HG03039 (cell line): Measurements from ENCODE around the gene PCDHGC3.

Experiments used
- ATAC-seq: cut with Tn5 transposase; IDR thresholded peaks from one replicate; pipeline ENCODE4 v1.9.1; 2021; ENCODE audit warnings: mild to moderate bottlenecking, moderate library complexity; ENCODE audit not compliant: unreplicated experiment

Gene PCDHGC3

DNA sequence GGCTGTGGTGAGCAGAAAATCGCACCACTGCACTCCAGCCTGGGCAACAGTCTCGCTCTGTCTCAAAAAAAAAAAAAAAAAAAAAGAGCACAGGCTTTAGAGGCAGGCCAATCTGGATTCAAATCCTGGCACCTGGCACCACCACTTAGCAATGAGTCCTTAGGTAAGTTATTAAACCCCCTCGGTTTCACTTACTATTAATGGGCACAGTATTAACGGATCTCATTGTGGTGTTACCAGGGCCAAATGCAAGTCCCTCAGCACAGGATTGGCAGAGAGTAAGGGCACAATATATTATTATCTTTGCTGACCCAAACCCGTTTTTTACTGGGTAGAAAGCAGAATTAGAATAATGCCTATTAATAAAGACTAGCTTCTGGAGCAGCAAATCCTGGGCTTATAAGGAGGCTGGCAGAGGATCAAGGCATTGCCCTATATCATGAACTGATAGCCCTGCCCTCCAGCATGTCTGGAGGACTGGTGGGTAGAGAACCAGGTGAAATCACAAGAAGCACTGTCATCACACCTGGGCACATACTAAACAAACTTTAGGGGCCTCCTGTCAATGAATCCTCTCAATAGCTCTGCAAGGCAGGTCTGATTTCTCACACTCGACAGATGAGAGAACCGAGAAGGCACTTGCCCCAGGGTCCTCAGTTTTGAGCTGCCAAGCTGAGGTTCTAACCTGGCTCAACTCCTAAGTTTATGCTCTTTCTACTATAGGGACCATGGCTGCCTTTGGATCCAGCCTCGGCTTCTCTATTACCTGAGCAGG is 30.8 kb downstream of the PCDHGC3 start:
- ATAC-seq: no peak

DNA sequence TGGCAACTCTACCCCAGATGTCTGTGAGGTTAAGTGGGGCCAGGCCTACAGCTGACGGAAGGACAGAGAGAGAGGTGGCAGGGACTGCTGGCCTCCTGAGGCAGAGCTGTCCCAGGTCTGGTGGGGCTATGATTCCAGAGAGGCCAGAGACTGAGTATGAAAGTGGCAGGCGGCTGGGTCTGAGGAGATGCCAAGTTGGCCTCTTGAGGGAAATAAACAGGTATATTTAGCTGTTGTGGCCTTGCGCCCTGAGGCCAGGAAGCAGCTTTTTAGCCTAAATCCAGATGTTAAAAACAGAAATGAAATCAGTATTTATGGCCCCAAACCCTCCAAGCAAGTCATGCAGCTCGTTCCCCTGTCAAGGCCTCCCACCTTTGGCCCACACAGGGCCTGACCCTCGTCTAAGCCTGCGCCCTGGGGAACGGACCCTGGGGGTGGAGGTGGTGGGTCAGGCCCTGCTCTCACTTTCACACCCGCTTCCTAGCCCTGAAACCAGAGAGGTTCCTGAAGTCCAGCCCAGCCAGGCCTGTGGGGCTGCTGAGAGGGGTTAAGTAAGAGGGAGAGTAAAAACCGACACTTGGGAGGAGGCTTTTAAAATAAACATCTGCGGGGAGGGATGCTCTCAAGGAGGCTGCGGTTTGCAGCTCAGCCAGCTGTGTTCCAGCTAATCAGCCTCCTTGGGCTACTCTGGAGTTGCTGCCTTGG is 31.8 kb downstream of the PCDHGC3 start:
- ATAC-seq: peak; percentile 25

DNA sequence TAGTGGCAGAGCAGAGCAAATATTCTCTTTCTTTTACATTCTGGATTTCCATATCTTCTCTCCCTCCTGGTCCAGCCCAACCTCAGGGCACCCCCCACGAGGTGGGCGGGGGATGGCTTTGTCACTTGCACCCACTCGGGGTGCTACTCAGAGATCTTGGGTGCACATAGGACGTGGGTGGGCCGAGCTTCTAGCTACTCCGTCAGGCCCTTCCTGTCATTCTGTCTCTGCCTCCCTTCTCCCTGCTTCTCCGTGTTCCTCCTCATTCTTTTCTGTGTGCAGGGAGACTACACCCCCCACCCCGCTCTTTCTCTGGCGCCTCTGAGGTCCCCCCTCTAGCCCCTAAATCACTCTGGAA is 32.7 kb downstream of the PCDHGC3 start:
- no peak for ATAC-seq

DNA sequence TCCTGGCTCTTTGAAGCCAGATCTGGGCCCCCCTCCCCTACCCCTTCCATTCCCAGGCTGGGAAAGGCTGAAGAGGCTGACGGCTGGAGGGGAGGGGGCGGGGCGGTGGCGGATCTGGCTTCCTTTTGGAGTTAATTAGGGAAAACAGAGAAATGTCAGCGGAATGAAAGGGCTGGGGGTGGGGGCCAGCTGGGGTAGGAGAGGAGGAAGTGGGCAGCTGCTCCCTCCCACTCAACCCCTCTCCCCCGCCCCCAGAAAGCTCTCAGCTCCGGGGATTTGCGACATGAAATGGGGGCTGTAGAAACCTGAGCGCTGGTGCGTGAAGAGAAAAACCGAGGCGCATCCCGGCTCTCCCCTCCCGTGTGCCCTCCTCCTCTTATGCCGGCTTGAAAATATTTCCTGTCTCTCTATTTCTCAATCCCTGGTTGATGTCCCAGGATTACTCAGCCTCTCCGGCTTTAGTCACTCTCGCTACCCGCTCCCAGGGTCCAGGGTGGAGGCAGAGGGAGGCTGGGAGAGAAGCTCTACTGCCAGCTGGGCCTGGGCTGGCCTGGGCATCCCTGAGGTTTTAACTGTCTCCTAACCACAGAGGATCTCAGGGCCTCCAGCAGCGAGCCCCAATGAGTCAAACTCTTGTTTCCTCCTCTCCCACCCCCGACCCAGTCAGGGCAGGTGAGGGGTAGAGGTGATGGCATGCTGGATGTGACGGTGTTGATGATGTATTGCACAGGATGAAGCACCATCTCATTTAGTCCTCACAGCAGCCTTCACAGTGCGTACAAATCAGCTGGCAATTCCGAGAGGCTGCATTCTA is 33.2 kb downstream of the PCDHGC3 start:
- ATAC-seq: no peak

DNA sequence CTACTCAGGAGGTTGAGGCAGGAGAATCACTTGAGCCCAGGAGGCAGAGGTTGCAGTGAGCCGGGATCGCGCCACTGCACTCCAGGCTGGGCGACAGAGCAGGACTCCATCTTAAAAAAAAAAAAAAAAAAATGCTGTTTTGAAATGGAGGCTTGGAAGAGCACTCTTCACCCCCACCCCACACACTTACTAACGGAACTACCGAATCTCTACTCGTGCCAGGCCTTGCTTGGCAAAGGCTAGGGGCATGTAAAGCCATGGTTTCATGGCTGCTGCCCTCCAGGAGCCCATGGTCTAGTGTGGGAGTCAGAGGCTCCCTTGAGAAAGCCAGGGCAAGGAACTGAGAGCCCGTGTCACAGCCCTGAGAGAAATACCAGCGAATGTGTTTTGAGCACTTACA is 34.4 kb downstream of the PCDHGC3 start:
- no peak for ATAC-seq

DNA sequence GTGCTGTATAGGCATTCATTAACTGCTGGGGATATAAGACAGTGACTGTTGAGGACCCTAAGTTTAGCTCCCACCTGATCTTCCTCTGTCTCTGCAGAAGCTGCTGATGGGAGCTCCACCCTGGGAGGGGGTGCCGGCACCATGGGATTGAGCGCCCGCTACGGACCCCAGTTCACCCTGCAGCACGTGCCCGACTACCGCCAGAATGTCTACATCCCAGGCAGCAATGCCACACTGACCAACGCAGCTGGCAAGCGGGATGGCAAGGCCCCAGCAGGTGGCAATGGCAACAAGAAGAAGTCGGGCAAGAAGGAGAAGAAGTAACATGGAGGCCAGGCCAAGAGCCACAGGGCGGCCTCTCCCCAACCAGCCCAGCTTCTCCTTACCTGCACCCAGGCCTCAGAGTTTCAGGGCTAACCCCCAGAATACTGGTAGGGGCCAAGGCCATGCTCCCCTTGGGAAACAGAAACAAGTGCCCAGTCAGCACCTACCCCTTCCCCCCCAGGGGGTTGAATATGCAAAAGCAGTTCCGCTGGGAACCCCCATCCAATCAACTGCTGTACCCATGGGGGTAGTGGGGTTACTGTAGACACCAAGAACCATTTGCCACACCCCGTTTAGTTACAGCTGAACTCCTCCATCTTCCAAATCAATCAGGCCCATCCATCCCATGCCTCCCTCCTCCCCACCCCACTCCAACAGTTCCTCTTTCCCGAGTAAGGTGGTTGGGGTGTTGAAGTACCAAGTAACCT is 35.3 kb downstream of the PCDHGC3 start:
- peak; percentile 30 for ATAC-seq

DNA sequence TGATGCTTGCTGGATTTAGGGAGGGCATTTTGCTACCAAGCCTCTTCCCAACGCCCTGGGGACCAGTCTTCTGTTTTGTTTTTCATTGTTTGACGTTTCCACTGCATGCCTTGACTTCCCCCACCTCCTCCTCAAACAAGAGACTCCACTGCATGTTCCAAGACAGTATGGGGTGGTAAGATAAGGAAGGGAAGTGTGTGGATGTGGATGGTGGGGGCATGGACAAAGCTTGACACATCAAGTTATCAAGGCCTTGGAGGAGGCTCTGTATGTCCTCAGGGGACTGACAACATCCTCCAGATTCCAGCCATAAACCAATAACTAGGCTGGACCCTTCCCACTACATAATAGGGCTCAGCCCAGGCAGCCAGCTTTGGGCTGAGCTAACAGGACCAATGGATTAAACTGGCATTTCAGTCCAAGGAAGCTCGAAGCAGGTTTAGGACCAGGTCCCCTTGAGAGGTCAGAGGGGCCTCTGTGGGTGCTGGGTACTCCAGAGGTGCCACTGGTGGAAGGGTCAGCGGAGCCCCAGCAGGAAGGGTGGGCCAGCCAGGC is 36.1 kb downstream of the PCDHGC3 start:
- ATAC-seq: no peak

DNA sequence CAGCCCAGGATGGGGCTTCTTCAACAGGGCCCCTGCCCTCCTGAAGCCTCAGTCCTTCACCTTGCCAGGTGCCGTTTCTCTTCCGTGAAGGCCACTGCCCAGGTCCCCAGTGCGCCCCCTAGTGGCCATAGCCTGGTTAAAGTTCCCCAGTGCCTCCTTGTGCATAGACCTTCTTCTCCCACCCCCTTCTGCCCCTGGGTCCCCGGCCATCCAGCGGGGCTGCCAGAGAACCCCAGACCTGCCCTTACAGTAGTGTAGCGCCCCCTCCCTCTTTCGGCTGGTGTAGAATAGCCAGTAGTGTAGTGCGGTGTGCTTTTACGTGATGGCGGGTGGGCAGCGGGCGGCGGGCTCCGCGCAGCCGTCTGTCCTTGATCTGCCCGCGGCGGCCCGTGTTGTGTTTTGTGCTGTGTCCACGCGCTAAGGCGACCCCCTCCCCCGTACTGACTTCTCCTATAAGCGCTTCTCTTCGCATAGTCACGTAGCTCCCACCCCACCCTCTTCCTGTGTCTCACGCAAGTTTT is 36.7 kb downstream of the PCDHGC3 start:
- no peak for ATAC-seq

DNA sequence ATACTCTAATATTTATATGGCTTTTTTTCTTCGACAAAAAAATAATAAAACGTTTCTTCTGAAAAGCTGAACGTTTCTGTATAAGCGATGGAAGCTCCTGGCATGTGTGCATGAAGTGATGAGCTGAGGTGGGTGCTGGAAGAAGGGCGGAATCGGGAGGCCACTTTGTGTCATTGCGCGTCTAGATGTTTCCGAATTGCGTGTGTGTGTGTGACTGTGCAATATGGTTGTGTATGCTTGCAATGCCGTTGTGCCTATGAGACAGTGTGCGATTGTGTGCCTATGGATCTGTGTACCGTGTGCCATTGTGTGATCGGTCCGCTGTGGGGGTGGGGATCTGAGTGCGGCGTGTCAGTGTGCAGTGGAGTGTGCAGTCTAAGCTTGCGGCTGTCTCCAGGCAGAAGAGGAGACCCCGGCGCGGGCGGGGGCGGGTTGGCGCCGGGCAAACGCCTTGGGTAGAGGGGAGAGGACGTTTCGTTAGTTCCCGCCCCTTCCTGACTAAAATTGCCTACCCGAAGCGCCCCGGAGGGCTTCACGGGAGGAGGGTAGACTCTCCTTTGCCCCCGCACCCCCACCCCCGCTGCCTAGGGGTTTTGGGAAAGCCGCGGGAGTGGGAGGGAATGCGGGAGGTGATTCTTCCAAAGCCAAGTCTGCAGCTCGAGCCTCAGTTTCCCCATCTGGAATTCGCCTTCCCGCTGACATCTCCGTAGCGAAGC is 37.3 kb downstream of the PCDHGC3 start:
- no peak for ATAC-seq

DNA sequence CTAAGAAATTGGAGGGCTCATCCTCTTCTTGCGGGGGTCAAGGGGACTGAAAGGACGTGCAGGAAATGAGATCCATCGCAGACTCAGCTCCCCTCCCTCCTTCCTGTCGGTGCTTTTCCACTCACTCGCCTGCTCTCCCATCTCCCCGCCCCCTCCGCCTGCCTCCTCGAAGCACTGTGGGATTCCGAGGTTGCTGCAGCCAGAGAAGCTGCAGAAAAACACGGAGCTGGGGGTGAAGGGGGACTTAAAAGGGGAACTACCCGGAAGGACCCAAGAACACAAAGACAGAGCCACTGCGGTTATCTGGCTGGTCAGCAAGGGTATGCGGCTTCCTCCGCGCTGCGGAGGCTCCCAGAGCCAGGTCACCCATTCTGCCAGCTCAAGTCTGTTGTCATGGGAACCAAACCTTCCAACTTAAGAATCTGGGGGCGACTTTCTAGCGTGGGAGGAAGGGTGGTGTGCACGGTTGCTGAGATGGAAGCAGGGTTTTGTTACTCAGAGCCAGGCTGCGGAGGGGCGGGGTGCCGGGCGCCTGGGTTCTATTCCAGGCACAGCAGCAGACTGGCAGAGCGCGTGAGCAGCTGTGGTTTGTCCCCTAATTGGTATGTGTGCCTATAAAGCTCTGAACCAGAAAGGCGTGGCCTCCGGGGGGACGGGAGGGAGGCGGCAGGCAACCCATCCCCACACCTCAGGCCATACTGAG is 38.0 kb downstream of the PCDHGC3 start:
- peak; percentile 24 for ATAC-seq

DNA sequence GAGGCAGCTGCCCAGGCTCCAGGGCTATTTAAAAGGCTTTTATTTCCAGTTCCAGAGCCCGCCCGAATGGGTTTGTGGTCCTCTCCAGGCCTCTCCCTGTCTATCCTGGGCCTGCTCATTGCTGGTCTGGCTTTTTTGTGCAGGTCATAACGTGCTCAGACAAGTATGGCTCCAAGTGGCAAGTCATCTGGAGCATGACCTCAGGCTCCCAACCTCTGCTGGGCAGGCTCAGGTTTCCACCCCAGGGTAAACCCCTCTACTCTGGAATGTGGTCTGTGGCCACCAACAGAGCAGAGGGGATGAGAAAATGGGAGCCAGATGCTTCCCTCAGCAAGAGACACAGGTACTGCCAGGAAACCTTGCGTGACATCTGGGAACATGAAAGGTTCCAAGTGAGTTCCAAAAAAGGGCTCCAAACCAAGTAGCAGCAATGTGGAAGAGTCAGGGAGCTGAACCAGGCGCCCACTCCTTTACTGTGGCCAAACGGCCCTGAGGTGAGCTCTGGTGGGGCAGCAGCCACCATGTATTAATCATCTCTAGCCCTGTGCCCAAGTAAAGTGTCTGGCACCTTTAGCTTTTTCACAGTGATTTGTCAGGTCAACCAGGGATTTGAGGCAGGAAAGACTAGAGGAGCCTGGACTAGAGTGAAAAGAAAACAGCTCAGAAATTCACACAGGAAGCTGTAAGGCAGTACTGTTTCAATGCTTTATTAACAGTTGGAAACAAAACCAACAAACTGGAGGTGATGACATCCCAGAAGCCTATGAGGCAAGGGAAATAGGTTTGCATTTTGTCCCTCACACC is 38.8 kb downstream of the PCDHGC3 start:
- peak; percentile 25 for ATAC-seq

DNA sequence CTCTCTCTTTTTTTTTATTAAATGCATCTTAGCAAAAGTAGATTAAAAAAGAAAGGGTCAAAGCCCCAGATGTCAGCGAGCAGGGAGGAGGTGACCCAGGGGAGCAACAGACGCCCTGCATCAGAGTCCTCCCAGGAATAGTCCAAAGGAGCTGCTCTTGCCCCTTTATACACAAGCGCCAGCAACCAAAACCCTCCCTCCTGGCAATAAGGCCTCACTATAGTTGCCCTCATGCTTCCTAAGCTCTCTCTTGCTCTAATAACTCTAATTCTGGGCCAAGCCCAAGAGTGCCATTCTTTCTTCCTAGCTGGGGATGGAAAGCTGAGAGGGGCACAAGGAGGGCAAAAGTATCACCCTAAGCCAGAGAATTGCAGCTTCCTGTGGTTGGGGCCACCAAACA is 39.4 kb downstream of the PCDHGC3 start:
- ATAC-seq: no peak

DNA sequence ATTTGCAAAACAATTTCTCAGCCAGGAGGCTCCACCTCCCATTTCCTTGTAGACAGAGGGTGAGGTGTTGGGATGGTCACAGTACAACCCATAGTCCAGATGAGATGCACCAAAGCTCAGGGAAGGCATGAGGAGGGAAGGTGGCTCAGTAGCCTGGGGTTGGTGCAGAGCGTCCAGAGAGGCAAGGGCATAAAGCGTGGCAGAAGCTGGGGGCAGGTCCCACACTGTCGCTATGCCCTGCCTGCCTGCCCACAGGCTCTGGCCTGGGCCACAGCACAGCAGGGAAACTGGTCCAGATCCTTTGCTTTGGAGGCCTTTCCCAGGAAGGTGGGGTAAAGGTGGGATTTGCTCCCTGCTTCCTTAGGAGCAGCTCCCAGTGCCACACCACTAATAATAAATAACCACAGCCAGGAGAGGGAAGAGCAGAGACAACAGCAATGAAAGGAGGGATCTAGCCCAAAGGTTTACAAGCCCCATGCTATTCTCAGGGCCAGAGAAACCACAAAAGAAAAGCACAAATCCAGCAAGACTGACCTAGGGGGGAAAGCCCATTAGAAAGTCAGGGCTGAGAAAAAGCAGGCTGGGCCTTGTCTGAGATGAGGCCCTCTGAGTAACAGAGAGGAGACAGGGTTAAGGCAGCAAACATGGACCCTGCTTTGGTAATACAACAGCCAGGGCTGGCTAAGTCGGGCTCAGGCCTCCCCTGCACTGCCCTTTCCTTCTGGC is 40.3 kb downstream of the PCDHGC3 start:
- no peak for ATAC-seq

DNA sequence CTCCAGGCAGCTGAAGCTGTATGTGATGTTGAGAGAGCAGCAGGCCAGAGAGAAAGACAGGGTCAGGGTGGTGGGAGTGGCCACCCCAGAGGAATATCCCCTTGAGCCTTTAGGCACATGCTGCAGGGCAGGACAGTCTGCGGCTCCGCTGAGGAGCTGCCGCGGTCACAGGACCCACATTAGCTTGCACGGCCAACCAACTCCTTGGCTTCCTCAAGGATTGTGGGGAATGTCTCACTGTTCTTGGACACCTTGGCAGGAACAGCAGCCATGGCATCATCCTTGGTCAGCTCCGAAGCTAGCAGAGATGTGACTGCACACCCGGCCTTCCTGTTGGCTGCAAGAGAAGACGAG is 40.9 kb downstream of the PCDHGC3 start:
- no peak for ATAC-seq

DNA sequence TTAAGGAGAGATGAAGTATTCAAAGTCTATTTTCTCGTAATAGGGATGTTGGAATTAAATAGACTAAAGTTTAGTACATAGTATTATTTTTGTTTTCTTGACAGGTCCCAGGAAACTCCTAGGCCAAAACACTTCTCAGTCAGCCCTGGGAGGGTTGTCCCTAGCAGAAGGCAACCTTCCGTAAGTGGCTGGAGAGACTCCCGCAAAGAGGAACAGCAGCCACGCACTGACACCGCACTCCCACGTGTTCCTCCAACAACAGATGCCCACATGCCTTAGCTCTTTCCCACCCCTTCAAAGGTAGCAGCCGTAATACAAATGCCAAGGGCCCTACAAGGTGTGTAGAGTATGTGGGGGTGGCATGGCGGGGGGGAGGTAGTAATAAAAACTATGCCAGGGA is 41.5 kb downstream of the PCDHGC3 start:
- ATAC-seq: no peak

DNA sequence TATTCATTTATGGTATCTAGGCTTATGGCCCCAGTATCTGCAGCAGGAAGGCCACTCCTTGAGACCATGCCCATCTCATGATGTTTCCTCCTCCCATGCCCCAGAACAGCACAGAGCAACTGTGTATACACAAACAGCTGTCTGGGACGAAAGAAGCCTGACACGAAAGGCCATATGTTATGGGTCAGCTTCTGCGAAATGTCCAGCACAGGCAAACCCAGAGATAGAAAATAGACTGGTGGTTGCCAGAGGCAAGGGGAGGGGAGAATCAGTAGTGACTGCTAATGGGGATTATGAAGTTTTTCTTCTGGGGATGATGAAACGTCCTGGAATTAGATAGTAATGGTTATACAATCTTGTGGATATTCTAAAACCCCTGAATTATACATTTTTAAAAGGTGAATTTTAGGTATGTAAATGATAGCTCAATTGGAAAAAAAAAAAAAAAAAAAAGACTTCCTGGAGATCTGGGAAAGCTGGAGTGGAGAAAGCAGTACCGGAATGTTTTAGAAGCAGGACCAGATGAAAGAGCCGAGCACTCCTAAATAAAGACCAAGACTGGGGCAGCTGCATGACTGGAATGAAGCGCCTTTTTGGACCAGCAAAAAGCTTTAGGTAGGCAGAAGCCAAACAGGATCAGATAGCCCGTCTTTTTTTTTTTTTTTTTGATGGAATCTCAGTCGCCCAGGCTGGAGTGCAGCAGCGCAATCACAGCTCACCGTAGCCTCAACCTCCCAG is 42.3 kb downstream of the PCDHGC3 start:
- ATAC-seq: no peak

DNA sequence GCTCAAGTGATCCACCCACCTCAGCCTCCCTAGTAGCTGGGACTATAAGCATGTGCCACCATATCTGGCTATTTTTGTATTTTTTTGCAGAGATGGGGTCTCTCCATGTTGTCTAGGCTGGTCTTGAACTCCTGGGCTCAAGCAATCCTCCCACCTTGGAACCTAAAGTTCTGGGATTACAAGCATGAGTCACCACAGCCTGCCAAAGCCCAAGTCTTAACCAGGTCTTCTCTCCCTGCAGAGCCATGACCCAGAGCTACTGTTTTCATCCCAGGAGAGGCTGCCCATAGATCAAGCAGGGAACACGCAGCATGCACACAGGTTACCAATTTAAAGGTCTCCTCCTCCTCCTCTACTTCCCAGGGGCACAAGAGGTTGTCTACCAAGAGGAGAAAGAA is 42.9 kb downstream of the PCDHGC3 start:
- ATAC-seq: no peak
